Endothelial cell of umbilical vein (primary cell): Measurements from ENCODE around the gene GALNT10.

Experiments used
- CTCF ChIP-seq, 2 donors: IDR thresholded peaks; 1 replicate in 1 of 2; 2 replicates in 1 of 2; pipeline ENCODE4 v1.5.1; 2011; ENCODE audit warnings: low read length in 2 of 2, mild to moderate bottlenecking in 2 of 2, moderate library complexity in 2 of 2, control low read depth in 1 of 2, inconsistent platforms in 1 of 2, low read depth in 1 of 2; ENCODE audit not compliant: insufficient read depth in 1 of 2; ENCODE audit errors: extremely low read depth in 1 of 2
- EZH2 ChIP-seq: IDR thresholded peaks from 2 replicates; pipeline ENCODE4 v1.6.1; 2012; ENCODE audit warnings: borderline replicate concordance, low read depth, mild to moderate bottlenecking, moderate library complexity, low read length, inconsistent platforms; ENCODE audit not compliant: severe bottlenecking
- FOS ChIP-seq: IDR thresholded peaks from 2 replicates; pipeline ENCODE4 v1.6.1; 2011; ENCODE audit warnings: mild to moderate bottlenecking, low read length, moderate library complexity, borderline replicate concordance; ENCODE audit not compliant: insufficient read depth
- MAX ChIP-seq: IDR thresholded peaks from 2 replicates; pipeline ENCODE4 v1.6.1; 2011; ENCODE audit not compliant: insufficient read depth, insufficient read length
- MYC ChIP-seq: IDR thresholded peaks from one replicate; pipeline ENCODE4 v1.6.1; 2011; ENCODE audit warnings: mild to moderate bottlenecking, low read depth, low read length
- POLR2A ChIP-seq: IDR thresholded peaks from 2 replicates; pipeline ENCODE4 v1.6.1; 2012; ENCODE audit warnings: low read depth, mild to moderate bottlenecking, control low read depth, low read length

GRCh38 chr5:154396128-154396527 is 205.6 kb downstream of the GALNT10 start:
- no peak for TF ChIP-seq CTCF (IDR thresholded peaks at IDR 0.05; ENCODE audit: extremely low read depth in 1 of 2, insufficient read depth in 1 of 2, low read depth in 1 of 2, low read length in 2 of 2)
- TF ChIP-seq MAX = no peak
- no peak for TF ChIP-seq FOS
- no peak for TF ChIP-seq MYC
- no peak for TF ChIP-seq POLR2A
- TF ChIP-seq EZH2 = no peak
